H9 (cell line): Measurements from ENCODE around the gene PPP1R13L. TPM values are rescaled to one million over a fixed set of nuclear protein-coding genes. Genes with fewer than 3 reads are reported as not detected.

Experiments
- DNase-seq: peaks from one replicate; pipeline ENCODE4 v3.0.0-alpha.2; 2017
- H2AFZ ChIP-seq: one replicate; pipeline ENCODE4 v1.6.1; 2013; ENCODE audit warnings: mild to moderate bottlenecking, low read length, control low read depth, moderate library complexity
- H2AK5ac ChIP-seq: 2 replicates; pipeline ENCODE4 v1.6.1; 2013; ENCODE audit warnings: low read length, control low read depth, mixed read lengths; ENCODE audit not compliant: insufficient read length
- H2BK120ac ChIP-seq: one replicate; pipeline ENCODE4 v1.6.1; 2013; ENCODE audit warnings: low read depth, mild to moderate bottlenecking, low read length, control low read depth, inconsistent platforms; ENCODE audit not compliant: poor library complexity, severe bottlenecking
- H2BK12ac ChIP-seq: 2 replicates; pipeline ENCODE4 v1.6.1; 2013; ENCODE audit warnings: low read length, control low read depth, mixed read lengths, low read depth; ENCODE audit not compliant: insufficient read length
- H2BK15ac ChIP-seq: 2 replicates; pipeline ENCODE4 v1.6.1; 2013; ENCODE audit warnings: low read depth, low read length, control low read depth
- H2BK20ac ChIP-seq: one replicate; pipeline ENCODE4 v1.6.1; 2013; ENCODE audit warnings: low read depth, mild to moderate bottlenecking, low read length, control low read depth, inconsistent platforms; ENCODE audit not compliant: poor library complexity, severe bottlenecking
- H2BK5ac ChIP-seq: 2 replicates; pipeline ENCODE4 v1.6.1; 2013; ENCODE audit warnings: low read length, control low read depth, mixed read lengths; ENCODE audit not compliant: insufficient read length
- H3K14ac ChIP-seq: 2 replicates; pipeline ENCODE4 v1.6.1; 2013; ENCODE audit warnings: low read length, control low read depth; ENCODE audit not compliant: insufficient read depth
- H3K18ac ChIP-seq: 2 replicates; pipeline ENCODE4 v1.6.1; 2013; ENCODE audit warnings: low read depth, mild to moderate bottlenecking, mixed read lengths, low read length, control low read depth; ENCODE audit not compliant: insufficient read length
- H3K23ac ChIP-seq: 2 replicates; pipeline ENCODE4 v1.6.1; 2013; ENCODE audit warnings: low read length, control low read depth, mixed read lengths, low read depth; ENCODE audit not compliant: insufficient read length
- H3K23me2 ChIP-seq: 2 replicates; pipeline ENCODE4 v1.6.1; 2013; ENCODE audit warnings: low read depth, mild to moderate bottlenecking, mixed read lengths, low read length, control low read depth; ENCODE audit not compliant: insufficient read length, poor library complexity, severe bottlenecking
- H3K27ac ChIP-seq: 2 replicates; pipeline ENCODE4 v1.5.1; 2013; ENCODE audit warnings: low read length, control low read depth, mixed read lengths, low read depth; ENCODE audit not compliant: insufficient read length
- H3K27me3 ChIP-seq: 2 replicates; pipeline ENCODE4 v1.6.1; 2013; ENCODE audit warnings: low read length, control low read depth, inconsistent platforms; ENCODE audit not compliant: insufficient read depth
- H3K4ac ChIP-seq: 2 replicates; pipeline ENCODE4 v1.6.1; 2013; ENCODE audit warnings: low read depth, mild to moderate bottlenecking, control low read depth, inconsistent platforms, low read length, moderate library complexity
- H3K4me1 ChIP-seq: 2 replicates; pipeline ENCODE4 v1.6.1; 2013; ENCODE audit warnings: low read length, control low read depth, inconsistent platforms; ENCODE audit not compliant: insufficient read depth
- H3K4me2 ChIP-seq: 2 replicates; pipeline ENCODE4 v1.6.1; 2013; ENCODE audit warnings: low read length, control low read depth, mixed read lengths; ENCODE audit not compliant: insufficient read length, insufficient read depth
- H3K56ac ChIP-seq: 2 replicates; pipeline ENCODE4 v1.6.1; 2013; ENCODE audit warnings: low read depth, mild to moderate bottlenecking, mixed read lengths, low read length, control low read depth; ENCODE audit not compliant: insufficient read length
- H3K79me1 ChIP-seq: 2 replicates; pipeline ENCODE4 v1.6.1; 2013; ENCODE audit warnings: low read depth, mild to moderate bottlenecking, moderate library complexity, low read length, control low read depth, inconsistent platforms; ENCODE audit not compliant: insufficient read depth, poor library complexity, severe bottlenecking
- H3K79me2 ChIP-seq: 2 replicates; pipeline ENCODE4 v1.6.1; 2013; ENCODE audit warnings: low read length, control low read depth, inconsistent platforms; ENCODE audit not compliant: insufficient read depth
- H3K9ac ChIP-seq: 2 replicates; pipeline ENCODE4 v1.6.1; 2013; ENCODE audit warnings: low read length, control low read depth, mixed read lengths; ENCODE audit not compliant: insufficient read length; ENCODE audit errors: extremely low read depth
- H3K9me3 ChIP-seq: one replicate; pipeline ENCODE4 v1.6.1; 2013; ENCODE audit warnings: low read depth, low read length, inconsistent platforms; ENCODE audit not compliant: control insufficient read depth
- H3T11ph ChIP-seq: one replicate; pipeline ENCODE4 v1.6.1; 2013; ENCODE audit warnings: mild to moderate bottlenecking, low read length, control low read depth, inconsistent platforms
- H4K20me1 ChIP-seq: one replicate; pipeline ENCODE4 v1.6.1; 2013; ENCODE audit not compliant: control insufficient read depth, insufficient read length, insufficient read depth
- H4K5ac ChIP-seq: 2 replicates; pipeline ENCODE4 v1.6.1; 2013; ENCODE audit warnings: low read depth, mild to moderate bottlenecking, mixed read lengths, low read length, control low read depth; ENCODE audit not compliant: insufficient read length
- H4K8ac ChIP-seq: replicated peaks from 2 replicates; pipeline ENCODE4 v1.6.1; 2013; ENCODE audit warnings: low read length, control low read depth, mixed read lengths, low read depth; ENCODE audit not compliant: insufficient read length
- H4K91ac ChIP-seq: 2 replicates; pipeline ENCODE4 v1.6.1; 2013; ENCODE audit warnings: low read depth, mild to moderate bottlenecking, moderate library complexity, mixed read lengths, low read length, control low read depth; ENCODE audit not compliant: insufficient read length
- H3K27ac Mint-ChIP-seq, 3 experiments: 2 replicates in 2 of 3; 3 replicates in 1 of 3; pipeline ENCODE4 v1.8.0; 2020 to 2021; ENCODE audit warnings: mixed read lengths in 3 of 3, mild to moderate bottlenecking in 1 of 3, moderate library complexity in 1 of 3
- H3K27me3 Mint-ChIP-seq: 2 replicates; pipeline ENCODE4 v1.8.0; 2021; ENCODE audit warnings: low read depth, mild to moderate bottlenecking, moderate library complexity, mixed read lengths
- H3K36me3 Mint-ChIP-seq, 3 experiments: 2 replicates in 2 of 3; 3 replicates in 1 of 3; pipeline ENCODE4 v1.8.0; 2020 to 2021; ENCODE audit warnings: low read depth in 3 of 3, mixed read lengths in 3 of 3; ENCODE audit not compliant: insufficient read depth in 1 of 3
- H3K4me1 Mint-ChIP-seq, 2 experiments: 2 replicates each; pipeline ENCODE4 v1.8.0; 2020; ENCODE audit warnings: mixed read lengths in 2 of 2
- H3K4me3 Mint-ChIP-seq, 2 experiments: 2 replicates in 1 of 2; 3 replicates in 1 of 2; pipeline ENCODE4 v1.8.0; 2020 to 2021; ENCODE audit warnings: mild to moderate bottlenecking in 2 of 2, mixed read lengths in 2 of 2, moderate library complexity in 1 of 2
- H3K9me3 Mint-ChIP-seq, 2 experiments: 2 replicates in 1 of 2; 3 replicates in 1 of 2; pipeline ENCODE4 v1.8.0; 2020; ENCODE audit warnings: mild to moderate bottlenecking in 2 of 2, mixed read lengths in 2 of 2, moderate library complexity in 1 of 2
- WGBS: extraction: QIAGEN DNeasy Blood & Tissue Kit; methylation state at CpG from one replicate; pipeline ENCODE4 v1.1.7; 2013; ENCODE audit warnings: missing lambda C conversion rate, low lambda C conversion rate, mixed read lengths; ENCODE audit not compliant: insufficient read length; ENCODE audit errors: extremely low coverage; 5-methylcytosine and 5-hydroxymethylcytosine counted together
- total RNA-seq: library from RNA; stranded (reverse); gene quantifications from 2 replicates; pipeline ENCODE4 v1.2.1, GENCODE V29; 2021
- TF ChIP-seq, protein P1 (sequence below): fragments of 200-600 bp; sonication (generic); conservative IDR thresholded peaks from 3 replicates; pipeline ENCODE4 v1.8.0; 2021; ENCODE audit warnings: antibody characterized with exemption, mild to moderate bottlenecking

PPP1R13L gene
- total RNA-seq, 1 experiment from 2014 or later = 42.6 TPM

DNA sequence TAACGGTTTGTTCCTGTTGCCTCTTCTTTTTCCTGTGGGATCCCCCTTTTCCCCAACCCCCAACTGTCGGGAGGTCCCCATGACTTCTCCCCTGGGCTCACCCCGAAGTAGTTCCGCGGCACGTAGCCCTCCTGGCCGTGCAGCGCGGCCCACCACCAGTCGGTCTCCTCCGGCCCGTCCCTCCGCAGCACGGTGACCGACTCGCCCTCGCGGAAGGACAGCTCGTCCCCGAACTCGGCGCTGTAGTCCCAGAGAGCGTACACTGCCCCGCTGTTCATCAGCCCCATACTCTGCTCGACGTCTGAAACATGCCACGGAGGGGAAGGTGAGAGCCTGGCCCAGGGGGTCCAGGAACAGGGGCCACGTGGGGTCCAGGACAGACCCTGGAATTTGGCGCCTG, 22.4 kb downstream of the PPP1R13L start:
- no peaks in the 10 kb centered on the region for H3K9me3 ChIP-seq
- no peak overlapping the region for H4K8ac ChIP-seq
- no peaks in the 10 kb centered on the region for H3K9me3 Mint-ChIP-seq
- no peak overlapping the region for H2BK20ac ChIP-seq
- WGBS = no CpG with 5 or more reads among the region's 29 CpGs
- H3K4me3 Mint-ChIP-seq = peak overlapping the region in 1 of 2 experiments; percentile 4; a peak in 1 of 5 replicates
- peak overlapping the region; percentile 94 for H2BK12ac ChIP-seq
- no peak overlapping the region for H3K27ac ChIP-seq
- no peaks in the 10 kb centered on the region for H3K79me2 ChIP-seq
- H3K23me2 ChIP-seq = peaks cover 12% of the 10 kb centered on the region
- no peaks in the 10 kb centered on the region for H3K4me1 ChIP-seq
- H4K20me1 ChIP-seq = no peaks in the 10 kb centered on the region
- peak overlapping the region; percentile 97 for H2BK15ac ChIP-seq
- H3K56ac ChIP-seq = no peak overlapping the region
- H3K4me1 Mint-ChIP-seq = peaks cover 2 to 9% of the 10 kb centered on the region in 2 experiments; a peak in 3 of 4 replicates
- H4K91ac ChIP-seq = no peak overlapping the region
- no peak overlapping the region for H4K5ac ChIP-seq
- no peak overlapping the region for H3K23ac ChIP-seq
- TF ChIP-seq, protein P1, sequence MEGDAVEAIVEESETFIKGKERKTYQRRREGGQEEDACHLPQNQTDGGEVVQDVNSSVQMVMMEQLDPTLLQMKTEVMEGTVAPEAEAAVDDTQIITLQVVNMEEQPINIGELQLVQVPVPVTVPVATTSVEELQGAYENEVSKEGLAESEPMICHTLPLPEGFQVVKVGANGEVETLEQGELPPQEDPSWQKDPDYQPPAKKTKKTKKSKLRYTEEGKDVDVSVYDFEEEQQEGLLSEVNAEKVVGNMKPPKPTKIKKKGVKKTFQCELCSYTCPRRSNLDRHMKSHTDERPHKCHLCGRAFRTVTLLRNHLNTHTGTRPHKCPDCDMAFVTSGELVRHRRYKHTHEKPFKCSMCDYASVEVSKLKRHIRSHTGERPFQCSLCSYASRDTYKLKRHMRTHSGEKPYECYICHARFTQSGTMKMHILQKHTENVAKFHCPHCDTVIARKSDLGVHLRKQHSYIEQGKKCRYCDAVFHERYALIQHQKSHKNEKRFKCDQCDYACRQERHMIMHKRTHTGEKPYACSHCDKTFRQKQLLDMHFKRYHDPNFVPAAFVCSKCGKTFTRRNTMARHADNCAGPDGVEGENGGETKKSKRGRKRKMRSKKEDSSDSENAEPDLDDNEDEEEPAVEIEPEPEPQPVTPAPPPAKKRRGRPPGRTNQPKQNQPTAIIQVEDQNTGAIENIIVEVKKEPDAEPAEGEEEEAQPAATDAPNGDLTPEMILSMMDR = no peak
- no peak overlapping the region for H3K4ac ChIP-seq
- peak overlapping the region in 2 of 3 experiments; percentile 44 to 70; a peak in 3 of 7 replicates for H3K27ac Mint-ChIP-seq
- no peak overlapping the region for H3K14ac ChIP-seq
- no peaks in the 10 kb centered on the region for H3K79me1 ChIP-seq
- H3K27me3 Mint-ChIP-seq = peaks cover 7% of the 10 kb centered on the region
- H3K18ac ChIP-seq = no peak overlapping the region
- H2BK5ac ChIP-seq = no peak overlapping the region
- no peak overlapping the region for H3T11ph ChIP-seq
- no peak for DNase-seq
- no peak overlapping the region for H2AFZ ChIP-seq
- no peak overlapping the region for H3K4me2 ChIP-seq
- peaks cover 0 to 7% (median 3%) of the 10 kb centered on the region in 3 experiments; a peak in 2 of 7 replicates for H3K36me3 Mint-ChIP-seq
- no peak overlapping the region for H2AK5ac ChIP-seq
- peaks cover 15% of the 10 kb centered on the region; the same call in 1 of the 2 replicates for H3K27me3 ChIP-seq
- no peak overlapping the region for H3K9ac ChIP-seq
- no peak overlapping the region for H2BK120ac ChIP-seq
